Measurements from ENCODE around the gene AASDH.

AASDH gene

GRCh38 chr4:56342746-56343145 lies 44.5 kb downstream of the AASDH start:
- no peak for TF ChIP-seq CEBPB (IDR thresholded peaks at IDR 0.05)
- no peak for TF ChIP-seq NFIC (IDR thresholded peaks at IDR 0.05)
- no peak for TF ChIP-seq TEAD4 (IDR thresholded peaks at IDR 0.05)
- no peak for TF ChIP-seq EGR1 (IDR thresholded peaks at IDR 0.05)
- TF ChIP-seq YY1 (IDR thresholded peaks at IDR 0.05; ENCODE audit: low read depth), result no peak
- TF ChIP-seq RAD21 (IDR thresholded peaks at IDR 0.05; ENCODE audit: low read depth), result no peak
- TF ChIP-seq USF1 (IDR thresholded peaks at IDR 0.05), result no peak
- TF ChIP-seq TCF12 (IDR thresholded peaks at IDR 0.05; ENCODE audit: low read depth), result no peak

- TF ChIP-seq ZBTB7A (IDR thresholded peaks at IDR 0.05; ENCODE audit: low read depth) (no peak), EP300 (IDR thresholded peaks at IDR 0.05; ENCODE audit: borderline replicate concordance) (no peak), NFIC (IDR thresholded peaks at IDR 0.05) (no peak), FOXM1 (IDR thresholded peaks at IDR 0.05; ENCODE audit: borderline replicate concordance, low read depth) (no peak), TEAD4 (IDR thresholded peaks at IDR 0.05) (no peak), MAX (IDR thresholded peaks at IDR 0.05) (no peak), TAF1 (IDR thresholded peaks at IDR 0.05; ENCODE audit: low read depth) (no peak), USF1 (IDR thresholded peaks at IDR 0.05) (no peak)
Measured at GRCh38 chr4:56330691-56331090, 56.6 kb downstream of the AASDH start.

GRCh38 chr4:56326363-56326762 lies 60.9 kb downstream of the AASDH start:
- TF ChIP-seq EP300 (IDR thresholded peaks at IDR 0.05; ENCODE audit: borderline replicate concordance), result no peak
- no peak for TF ChIP-seq RAD21 (IDR thresholded peaks at IDR 0.05; ENCODE audit: low read depth)
- no peak for TF ChIP-seq CEBPB (IDR thresholded peaks at IDR 0.05)
- TF ChIP-seq FOXM1 (IDR thresholded peaks at IDR 0.05; ENCODE audit: borderline replicate concordance, low read depth), result no peak
- no peak for TF ChIP-seq ZBTB7A (IDR thresholded peaks at IDR 0.05; ENCODE audit: low read depth)
- no peak for TF ChIP-seq YY1 (IDR thresholded peaks at IDR 0.05; ENCODE audit: low read depth)
- TF ChIP-seq NFIC (IDR thresholded peaks at IDR 0.05), result no peak
- no peak for TF ChIP-seq EGR1 (IDR thresholded peaks at IDR 0.05)
- no peak for TF ChIP-seq TAF1 (IDR thresholded peaks at IDR 0.05; ENCODE audit: low read depth)
- no peak for TF ChIP-seq TEAD4 (IDR thresholded peaks at IDR 0.05)
- no peak for TF ChIP-seq CREB1 (IDR thresholded peaks at IDR 0.05; ENCODE audit: low read depth)
- TF ChIP-seq REST (IDR thresholded peaks at IDR 0.05; ENCODE audit: low read depth), result no peak

- TF ChIP-seq TAF1 (IDR thresholded peaks at IDR 0.05; ENCODE audit: low read depth) (no peak), CEBPB (IDR thresholded peaks at IDR 0.05) (no peak), EP300 (IDR thresholded peaks at IDR 0.05; ENCODE audit: borderline replicate concordance) (no peak), ZBTB7A (IDR thresholded peaks at IDR 0.05; ENCODE audit: low read depth) (no peak), TCF12 (IDR thresholded peaks at IDR 0.05; ENCODE audit: low read depth) (no peak), REST (IDR thresholded peaks at IDR 0.05; ENCODE audit: low read depth) (no peak), RAD21 (IDR thresholded peaks at IDR 0.05; ENCODE audit: low read depth) (no peak), CREB1 (IDR thresholded peaks at IDR 0.05; ENCODE audit: low read depth) (no peak), FOXM1 (IDR thresholded peaks at IDR 0.05; ENCODE audit: borderline replicate concordance, low read depth) (no peak), EGR1 (IDR thresholded peaks at IDR 0.05) (no peak), TEAD4 (IDR thresholded peaks at IDR 0.05) (no peak), NFIC (IDR thresholded peaks at IDR 0.05) (no peak), YY1 (IDR thresholded peaks at IDR 0.05; ENCODE audit: low read depth) (no peak)
Measured at GRCh38 chr4:56324011-56324610, 63.2 kb downstream of the AASDH start.

GRCh38 chr4:56323327-56323726 lies 64.0 kb downstream of the AASDH start:
- TF ChIP-seq MAX (IDR thresholded peaks at IDR 0.05), result no peak
- TF ChIP-seq EGR1 (IDR thresholded peaks at IDR 0.05), result no peak

GRCh38 chr4:56321251-56321650 lies 66.0 kb downstream of the AASDH start:
- TF ChIP-seq CREB1 (IDR thresholded peaks at IDR 0.05; ENCODE audit: low read depth) (no peak), EGR1 (IDR thresholded peaks at IDR 0.05) (no peak), REST (IDR thresholded peaks at IDR 0.05; ENCODE audit: low read depth) (no peak), FOXM1 (IDR thresholded peaks at IDR 0.05; ENCODE audit: borderline replicate concordance, low read depth) (no peak), TEAD4 (IDR thresholded peaks at IDR 0.05) (no peak), MAX (IDR thresholded peaks at IDR 0.05) (no peak), TCF12 (IDR thresholded peaks at IDR 0.05; ENCODE audit: low read depth) (no peak), RAD21 (IDR thresholded peaks at IDR 0.05; ENCODE audit: low read depth) (no peak), YY1 (IDR thresholded peaks at IDR 0.05; ENCODE audit: low read depth) (no peak), ZBTB7A (IDR thresholded peaks at IDR 0.05; ENCODE audit: low read depth) (no peak), EP300 (IDR thresholded peaks at IDR 0.05; ENCODE audit: borderline replicate concordance) (no peak), CEBPB (IDR thresholded peaks at IDR 0.05) (no peak), TAF1 (IDR thresholded peaks at IDR 0.05; ENCODE audit: low read depth) (no peak), NFIC (IDR thresholded peaks at IDR 0.05) (no peak), USF1 (IDR thresholded peaks at IDR 0.05) (no peak)

Data from Ishikawa (cell line).